Breast epithelium (tissue), 3 donors: Measurements from ENCODE around the gene HECTD4.

Experiments used
- POLR2A ChIP-seq: fragments of 450-650 bp; IDR thresholded peaks from one replicate; pipeline ENCODE4 v1.6.1; 2016; ENCODE audit warnings: antibody characterized with exemption, mild to moderate bottlenecking, moderate library complexity
- POLR2AphosphoS5 ChIP-seq, 3 donors: sonication (generic); formaldehyde crosslinking; IDR thresholded peaks; one replicate each; pipeline ENCODE4 v1.6.1; 2017; ENCODE audit warnings: antibody characterized with exemption in 3 of 3
- TF ChIP-seq, protein P1 (sequence below), 3 donors: fragments of 450-650 bp; IDR thresholded peaks; one replicate each; pipeline ENCODE4 v1.5.1; 2016 to 2017; ENCODE audit warnings: antibody characterized with exemption in 3 of 3, mild to moderate bottlenecking in 3 of 3, moderate library complexity in 3 of 3

GRCh38 chr12:112219195-112219594 is 163.0 kb downstream of the HECTD4 start:
- TF ChIP-seq, protein P1, sequence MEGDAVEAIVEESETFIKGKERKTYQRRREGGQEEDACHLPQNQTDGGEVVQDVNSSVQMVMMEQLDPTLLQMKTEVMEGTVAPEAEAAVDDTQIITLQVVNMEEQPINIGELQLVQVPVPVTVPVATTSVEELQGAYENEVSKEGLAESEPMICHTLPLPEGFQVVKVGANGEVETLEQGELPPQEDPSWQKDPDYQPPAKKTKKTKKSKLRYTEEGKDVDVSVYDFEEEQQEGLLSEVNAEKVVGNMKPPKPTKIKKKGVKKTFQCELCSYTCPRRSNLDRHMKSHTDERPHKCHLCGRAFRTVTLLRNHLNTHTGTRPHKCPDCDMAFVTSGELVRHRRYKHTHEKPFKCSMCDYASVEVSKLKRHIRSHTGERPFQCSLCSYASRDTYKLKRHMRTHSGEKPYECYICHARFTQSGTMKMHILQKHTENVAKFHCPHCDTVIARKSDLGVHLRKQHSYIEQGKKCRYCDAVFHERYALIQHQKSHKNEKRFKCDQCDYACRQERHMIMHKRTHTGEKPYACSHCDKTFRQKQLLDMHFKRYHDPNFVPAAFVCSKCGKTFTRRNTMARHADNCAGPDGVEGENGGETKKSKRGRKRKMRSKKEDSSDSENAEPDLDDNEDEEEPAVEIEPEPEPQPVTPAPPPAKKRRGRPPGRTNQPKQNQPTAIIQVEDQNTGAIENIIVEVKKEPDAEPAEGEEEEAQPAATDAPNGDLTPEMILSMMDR (IDR thresholded peaks at IDR 0.05): no peak
- TF ChIP-seq POLR2AphosphoS5 (IDR thresholded peaks at IDR 0.05) (no peak), POLR2A (no peak)
